Uterus (tissue), 2 donors: ENCODE results near the gene FLNA.

Source experiments
- CTCF ChIP-seq, 4 experiments: fragments of 200-600 bp in 2 of 4; fragments of 450-650 bp in 2 of 4; sonication (generic) in 2 of 4; IDR thresholded peaks; one replicate each; pipeline ENCODE4 v1.5.1; 2016 to 2019; ENCODE audit warnings: antibody characterized with exemption in 4 of 4, mild to moderate bottlenecking in 2 of 4, moderate library complexity in 1 of 4
- POLR2A ChIP-seq, 2 donors: fragments of 450-650 bp; IDR thresholded peaks; one replicate each; pipeline ENCODE4 v1.6.1; 2016; ENCODE audit warnings: antibody characterized with exemption in 2 of 2, mild to moderate bottlenecking in 1 of 2, moderate library complexity in 1 of 2

DNA sequence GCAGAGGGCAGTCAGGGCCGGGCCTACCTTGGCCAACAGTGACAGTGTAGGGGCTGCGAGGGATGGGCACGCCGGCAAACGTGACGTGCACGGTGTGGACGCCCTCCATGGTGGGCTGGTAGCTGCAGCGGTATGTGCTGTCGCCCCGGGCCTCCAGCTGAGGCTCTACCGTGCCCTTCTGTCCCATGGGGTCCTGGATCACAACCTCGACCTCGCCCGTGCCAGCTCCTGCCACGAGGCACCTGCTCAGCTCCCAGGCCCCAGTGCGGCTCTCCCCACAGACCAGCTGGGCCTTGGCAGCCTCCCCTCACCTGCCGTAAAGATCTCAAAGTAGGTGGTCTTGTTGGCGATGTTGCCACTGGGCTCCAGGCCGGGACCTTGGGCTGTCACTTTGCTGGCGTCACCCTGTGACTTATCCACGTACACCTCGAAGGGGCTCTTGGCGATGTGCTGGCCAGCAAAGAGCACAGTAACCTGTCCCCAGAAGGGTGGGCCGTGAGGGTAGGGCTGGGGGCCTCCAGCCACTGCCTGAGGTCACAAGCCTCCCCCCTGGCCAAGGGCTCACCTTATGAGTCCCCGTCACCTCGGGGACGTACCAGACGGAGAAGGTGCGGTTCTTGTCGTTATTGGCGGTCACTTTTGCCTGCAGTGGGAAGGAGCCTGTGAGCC lies 8.3 kb downstream of the FLNA start:
- TF ChIP-seq CTCF (IDR thresholded peaks at IDR 0.05) (no peak), POLR2A (IDR thresholded peaks at IDR 0.05) (no peak)
